H1 (cell line): ENCODE measurements around the gene TXK. TPM values are rescaled to one million over a fixed set of nuclear protein-coding genes. Genes with fewer than 3 reads are reported as not detected.

Source experiments
- CTCF ChIA-PET: fragments of 300-600 bp; sonication (Branson Sonifier 250); formaldehyde crosslinking; loops from one replicate; lab custom pipeline; 2021; ENCODE audit not compliant: partially characterized antibody; lab: Charles Lee
- POLR2A ChIA-PET: fragments of 300-600 bp; sonication (Branson Sonifier 250); formaldehyde crosslinking; loops from one replicate; lab custom pipeline; 2021; ENCODE audit warnings: inconsistent platforms; ENCODE audit not compliant: partially characterized antibody; lab: Charles Lee
- DNase-seq, 2 experiments: peaks; one replicate each; pipeline versions ENCODE4 v3.0.0 to v3.0.0-alpha.2; 2010 to 2022; ENCODE audit warnings: low spot score in 2 of 2, low read depth in 1 of 2, mixed read lengths in 1 of 2
- FAIRE-seq: peaks from 2 replicates; lab custom pipeline; 2011; peaks lifted over from hg19 to GRCh38; lab: Jason Lieb, UNC
- H2AFZ ChIP-seq: 2 replicates; pipeline ENCODE4 v1.8.1; 2012; ENCODE audit warnings: low read length, inconsistent platforms
- H2AK5ac ChIP-seq: 2 replicates; pipeline ENCODE4 v1.6.1; 2013; ENCODE audit warnings: low read depth, low read length
- H2BK120ac ChIP-seq: replicated peaks from 2 replicates; pipeline ENCODE3; 2013; ENCODE audit warnings: low read depth, low read length, inconsistent platforms
- H2BK12ac ChIP-seq: 2 replicates; pipeline ENCODE4 v1.6.1; 2013; ENCODE audit warnings: low read depth, low read length
- H2BK15ac ChIP-seq: 2 replicates; pipeline ENCODE4 v1.6.1; 2013; ENCODE audit warnings: low read length
- H2BK20ac ChIP-seq: 2 replicates; pipeline ENCODE4 v1.6.1; 2013; ENCODE audit warnings: low read length
- H2BK5ac ChIP-seq: 2 replicates; pipeline ENCODE4 v1.6.1; 2013; ENCODE audit warnings: low read depth, low read length
- H3K14ac ChIP-seq: 2 replicates; pipeline ENCODE4 v1.6.1; 2013; ENCODE audit warnings: inconsistent platforms; ENCODE audit not compliant: insufficient read length
- H3K18ac ChIP-seq: 2 replicates; pipeline ENCODE4 v1.6.1; 2013; ENCODE audit warnings: low read length; ENCODE audit errors: extremely low read depth
- H3K23ac ChIP-seq: 2 replicates; pipeline ENCODE4 v1.6.1; 2013; ENCODE audit warnings: inconsistent platforms; ENCODE audit not compliant: insufficient read length
- H3K23me2 ChIP-seq: 2 replicates; pipeline ENCODE4 v1.6.1; 2013; ENCODE audit warnings: low read depth, low read length
- H3K27ac ChIP-seq: 2 replicates; pipeline ENCODE4 v1.6.1; 2011; ENCODE audit warnings: low read depth, low read length, inconsistent platforms
- H3K27me3 ChIP-seq, 4 experiments: replicated peaks in 1 of 4; 1 replicate in 1 of 4; 2 replicates in 3 of 4; pipeline versions ENCODE4 v1.6.1 to v1.8.1; 2011 to 2013; ENCODE audit warnings: low read length in 3 of 4, mild to moderate bottlenecking in 3 of 4, inconsistent platforms in 2 of 4, mixed read lengths in 2 of 4, moderate library complexity in 1 of 4; ENCODE audit not compliant: control insufficient read depth in 3 of 4, insufficient read depth in 3 of 4; ENCODE audit errors: extremely low read depth in 1 of 4
- H3K36me3 ChIP-seq, 4 experiments: 2 replicates each; pipeline versions ENCODE4 v1.6.1 to v1.8.1; 2011 to 2013; ENCODE audit warnings: mild to moderate bottlenecking in 4 of 4, low read length in 3 of 4, moderate library complexity in 2 of 4, control low read depth in 1 of 4, inconsistent platforms in 1 of 4; ENCODE audit not compliant: insufficient read depth in 4 of 4, control insufficient read depth in 2 of 4
- H3K4ac ChIP-seq: replicated peaks from 2 replicates; pipeline ENCODE3; 2013; ENCODE audit warnings: low read length, low read depth, mixed read lengths, inconsistent platforms; ENCODE audit not compliant: insufficient read length
- H3K4me1 ChIP-seq, 4 experiments: replicated peaks in 1 of 4; 1 replicate in 1 of 4; 2 replicates in 3 of 4; pipeline versions ENCODE4 v1.6.1 to v1.8.1; 2011 to 2013; ENCODE audit warnings: low read length in 3 of 4, inconsistent platforms in 2 of 4, mixed read lengths in 1 of 4; ENCODE audit not compliant: insufficient read depth in 4 of 4, control insufficient read depth in 3 of 4
- H3K4me2 ChIP-seq, 2 experiments: 2 replicates each; pipeline versions ENCODE4 v1.6.1 to v1.8.1; 2011 to 2013; ENCODE audit warnings: low read depth in 2 of 2, low read length in 2 of 2, control low read depth in 1 of 2, inconsistent platforms in 1 of 2, mild to moderate bottlenecking in 1 of 2; ENCODE audit not compliant: insufficient read depth in 1 of 2
- H3K4me3 ChIP-seq, 4 experiments: fragments of 200-600, 300-600 bp in 1 of 4; sonication (generic), shearing (Covaris generic), sonication (Bioruptor Twin) in 1 of 4; 2 replicates each; pipeline versions ENCODE4 v1.5.1 to v1.8.1; 2011 to 2016; ENCODE audit warnings: low read length in 4 of 4, low read depth in 3 of 4, control low read depth in 2 of 4, inconsistent platforms in 2 of 4, mild to moderate bottlenecking in 2 of 4, mixed read lengths in 1 of 4, moderate library complexity in 1 of 4; ENCODE audit not compliant: insufficient read depth in 2 of 4; ENCODE audit errors: extremely low read depth in 1 of 4
- H3K56ac ChIP-seq: replicated peaks from 2 replicates; pipeline ENCODE3; 2013; ENCODE audit warnings: low read depth, mild to moderate bottlenecking, mixed read lengths, low read length, inconsistent platforms; ENCODE audit not compliant: insufficient read length
- H3K79me1 ChIP-seq: 2 replicates; pipeline ENCODE4 v1.6.1; 2013; ENCODE audit warnings: low read depth, low read length, control low read depth
- H3K79me2 ChIP-seq, 2 experiments: 2 replicates each; pipeline versions ENCODE4 v1.6.1 to v1.8.1; 2012 to 2013; ENCODE audit warnings: low read length in 2 of 2, mild to moderate bottlenecking in 2 of 2, inconsistent platforms in 1 of 2; ENCODE audit not compliant: insufficient read depth in 2 of 2, control insufficient read depth in 1 of 2
- H3K9ac ChIP-seq, 4 experiments: replicated peaks in 1 of 4; 1 replicate in 1 of 4; 2 replicates in 3 of 4; pipeline versions ENCODE4 v1.6.1 to v1.8.1; 2011 to 2013; ENCODE audit warnings: low read depth in 3 of 4, low read length in 3 of 4, control low read depth in 2 of 4, mild to moderate bottlenecking in 2 of 4, moderate library complexity in 2 of 4, inconsistent platforms in 1 of 4; ENCODE audit errors: extremely low read depth in 1 of 4
- H3K9me3 ChIP-seq, 2 experiments: 2 replicates each; pipeline versions ENCODE4 v1.6.1 to v1.8.1; 2012 to 2013; ENCODE audit warnings: mild to moderate bottlenecking in 2 of 2, moderate library complexity in 2 of 2, control low read depth in 1 of 2, inconsistent platforms in 1 of 2, low read depth in 1 of 2, low read length in 1 of 2, mixed read lengths in 1 of 2; ENCODE audit not compliant: insufficient read depth in 2 of 2
- H4K20me1 ChIP-seq, 2 experiments: replicated peaks in 1 of 2; 2 replicates each; pipeline versions ENCODE3 to v1.8.1; 2011 to 2013; ENCODE audit warnings: inconsistent platforms in 2 of 2, low read length in 2 of 2, mild to moderate bottlenecking in 1 of 2; ENCODE audit not compliant: insufficient read depth in 2 of 2, control insufficient read depth in 1 of 2
- H4K5ac ChIP-seq: 2 replicates; pipeline ENCODE4 v1.6.1; 2013; ENCODE audit warnings: low read length, low read depth, mixed read lengths, inconsistent platforms; ENCODE audit not compliant: insufficient read length
- H4K8ac ChIP-seq: 2 replicates; pipeline ENCODE4 v1.8.0; 2013; ENCODE audit warnings: mild to moderate bottlenecking, moderate library complexity, low read length, inconsistent platforms; ENCODE audit not compliant: insufficient read depth; ENCODE audit errors: extremely low read depth
- H4K91ac ChIP-seq: replicated peaks from 2 replicates; pipeline ENCODE3; 2013; ENCODE audit warnings: low read length, mixed read lengths, inconsistent platforms; ENCODE audit not compliant: insufficient read length
- CHD1 ChIP-seq: IDR thresholded peaks from 2 replicates; pipeline ENCODE4 v1.6.1; 2012; ENCODE audit warnings: low read depth, low read length, improper control_type of control experiment
- KDM1A ChIP-seq: fragments of 200-600, 300-600 bp; sonication (generic); IDR thresholded peaks from 2 replicates; pipeline ENCODE4 v1.7.1; 2016; ENCODE audit warnings: mild to moderate bottlenecking, low read length, borderline replicate concordance
- PHF8 ChIP-seq: fragments of 200-600 bp; sonication (generic); conservative IDR thresholded peaks from 2 replicates; pipeline ENCODE4 v1.7.1; 2012; ENCODE audit warnings: low read depth, mild to moderate bottlenecking, inconsistent platforms, low read length, moderate library complexity
- SRF ChIP-seq: IDR thresholded peaks from 2 replicates; pipeline ENCODE4 v1.6.1; 2011; ENCODE audit warnings: mild to moderate bottlenecking, low read depth, low read length, moderate library complexity
- WGBS, 2 experiments: shearing (Covaris generic) in 1 of 2; methylation state at CpG; one replicate each; pipeline versions ENCODE4 v1.1.6 to v1.1.7; 2013 to 2015; ENCODE audit warnings: low lambda C conversion rate in 2 of 2, mixed read lengths in 2 of 2, inconsistent platforms in 1 of 2, low coverage in 1 of 2, missing lambda C conversion rate in 1 of 2; ENCODE audit not compliant: insufficient replicate concordance in 2 of 2, insufficient coverage in 1 of 2, insufficient read length in 1 of 2; ENCODE audit errors: extremely low coverage in 1 of 2, missing lambda C conversion rate in 1 of 2; 5-methylcytosine and 5-hydroxymethylcytosine counted together
- polyA plus RNA-seq, 7 experiments: library from polyadenylated mRNA; depleted of rRNA in 3 of 7; stranded (reverse) in 5 of 7; unstranded in 2 of 7; fragments of >200 nt in 5 of 7; fragments of 200-250 nt in 2 of 7; gene quantifications; 1 replicate in 5 of 7; 2 replicates in 1 of 7; 4 replicates in 1 of 7; pipeline versions ENCODE4 v1.2.1 to v1.2.3, GENCODE V29; 2011 to 2013; ENCODE audit warnings: missing spikeins in 2 of 7, mixed read lengths in 2 of 7
- total RNA-seq: library from RNA; stranded (reverse); fragmentation: NEBNext Ultra II Directional; extraction: Animal tissue kit (Norgen Biotek cat#: 25700); gene quantifications from 2 replicates; pipeline ENCODE4 v1.2.1, GENCODE V29; 2021

The TXK gene
- total and polyA plus RNA-seq, 2 of the 8 experiments (the other 6 are each of a cell fraction or from before 2014, with no cell fraction given): not detected

DNA sequence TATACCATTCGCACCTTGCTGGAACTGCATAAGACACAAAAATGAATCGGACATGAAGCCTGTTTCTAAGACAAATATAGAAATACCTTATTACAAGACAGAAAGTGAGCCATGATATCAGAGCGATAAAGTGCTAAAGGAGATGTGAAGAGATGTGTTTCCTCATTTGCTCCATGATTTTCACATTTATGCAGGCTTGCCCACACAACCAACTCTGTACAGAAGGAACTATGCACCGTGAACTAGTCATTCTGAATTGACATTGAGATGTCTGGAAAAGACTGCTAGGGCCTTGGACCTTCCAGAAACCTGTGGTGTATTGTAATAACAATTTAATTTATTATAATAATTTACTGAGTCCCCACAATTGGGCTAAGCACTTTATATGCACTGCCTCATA lies 38.6 kb upstream of the TXK start:
- Histone ChIP-seq H4K91ac (no peak overlapping the region), H3K23me2 (no peaks in the 10 kb centered on the region), H3K23ac (no peak overlapping the region), H3K9ac (no peak overlapping the region), H4K20me1 (no peaks in the 10 kb centered on the region), H3K79me2 (no peaks in the 10 kb centered on the region), H3K4me2 (no peak overlapping the region), H3K79me1 (no peaks in the 10 kb centered on the region), H3K4me3 (no peak overlapping the region), H3K27me3 (no peaks in the 10 kb centered on the region), H2AK5ac (no peak overlapping the region), H3K56ac (no peak overlapping the region), H2BK5ac (no peak overlapping the region), H4K5ac (no peak overlapping the region), H2AFZ (no peak overlapping the region), H3K14ac (no peak overlapping the region), H3K4me1 (peaks cover 0 to 2% (median 0%) of the 10 kb centered on the region in 4 experiments; a peak in 1 of 7 replicates), H2BK12ac (no peak overlapping the region), H3K9me3 (0 out of 4 replicates have a peak, but pooled peaks cover 0 to 3% of the 10 kb centered on the region in 2 experiments), H3K18ac (no peak overlapping the region), H3K36me3 (no peaks in the 10 kb centered on the region), H2BK20ac (no peak overlapping the region), H2BK120ac (no peak overlapping the region), H4K8ac (no peak overlapping the region), H3K4ac (no peak overlapping the region), H2BK15ac (no peak overlapping the region), H3K27ac (no peak overlapping the region)
- TF ChIP-seq CHD1 (no peak), KDM1A (no peak), SRF (no peak), PHF8 (no peak)
- POLR2A ChIA-PET: no interaction called here
- DNase-seq: no peak
- 92% methylated on average over 4 of the region's 4 CpGs; no CpG with 5 or more reads in 1 of the 2 experiments for WGBS, 2 experiments
- CTCF ChIA-PET: interaction anchor here (1.3 to 1.4 kb wide), 2 partner anchors 44 to 103 kb away, joined by 3 read pairs; no protein-coding TSS in a partner anchor
- no peak for FAIRE-seq
